Stimulated activated CD8-positive, alpha-beta memory T cell treated with anti-CD3 and anti-CD28 coated beads, Interleukin-12 subunit alpha, Interleukin-12 subunit beta, amount 100 ng/mL, for 4 hours (primary cell): Measurements from ENCODE around the gene ARRB1.

Source experiments
- DNase-seq: peaks from one replicate; pipeline ENCODE4 v3.0.0-alpha.2; 2020; ENCODE audit warnings: low read depth

The ARRB1 gene

GRCh38 chr11:75246671-75247350 is 104.7 kb downstream of the ARRB1 start:
- DNase-seq = no peak

DNA sequence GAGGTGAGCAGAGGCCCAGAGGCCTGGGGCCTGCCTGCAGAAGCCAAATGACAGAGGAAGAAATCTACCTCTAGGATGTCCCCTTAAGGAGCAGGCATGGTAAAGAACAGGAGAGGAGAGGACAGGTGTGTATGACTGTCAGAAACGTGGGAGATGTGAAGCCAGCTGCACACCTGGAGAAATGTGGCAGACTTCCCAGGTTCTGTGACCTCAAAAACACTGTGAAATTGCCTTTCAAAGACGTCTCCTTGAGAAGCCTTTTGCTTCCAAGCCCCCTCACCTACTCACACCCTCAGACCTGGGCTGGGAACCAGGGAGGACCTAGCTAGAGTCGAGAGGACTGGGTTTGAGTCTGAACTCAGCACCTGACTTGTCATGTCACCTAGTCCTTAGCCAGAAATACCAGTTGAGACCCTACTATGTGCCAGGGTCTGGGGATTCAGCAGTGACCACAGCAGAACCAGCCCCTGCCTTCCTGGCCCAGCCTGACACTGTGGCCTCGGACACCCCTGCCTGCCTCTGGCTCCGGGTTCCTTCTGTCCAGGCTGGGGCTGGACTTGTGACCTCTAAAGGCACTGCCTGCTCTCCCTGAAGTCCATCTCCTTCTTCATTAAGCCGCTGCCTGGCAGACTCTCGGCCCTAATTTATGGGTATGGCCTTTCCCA is 105.3 kb downstream of the ARRB1 start:
- DNase-seq = no peak

DNA sequence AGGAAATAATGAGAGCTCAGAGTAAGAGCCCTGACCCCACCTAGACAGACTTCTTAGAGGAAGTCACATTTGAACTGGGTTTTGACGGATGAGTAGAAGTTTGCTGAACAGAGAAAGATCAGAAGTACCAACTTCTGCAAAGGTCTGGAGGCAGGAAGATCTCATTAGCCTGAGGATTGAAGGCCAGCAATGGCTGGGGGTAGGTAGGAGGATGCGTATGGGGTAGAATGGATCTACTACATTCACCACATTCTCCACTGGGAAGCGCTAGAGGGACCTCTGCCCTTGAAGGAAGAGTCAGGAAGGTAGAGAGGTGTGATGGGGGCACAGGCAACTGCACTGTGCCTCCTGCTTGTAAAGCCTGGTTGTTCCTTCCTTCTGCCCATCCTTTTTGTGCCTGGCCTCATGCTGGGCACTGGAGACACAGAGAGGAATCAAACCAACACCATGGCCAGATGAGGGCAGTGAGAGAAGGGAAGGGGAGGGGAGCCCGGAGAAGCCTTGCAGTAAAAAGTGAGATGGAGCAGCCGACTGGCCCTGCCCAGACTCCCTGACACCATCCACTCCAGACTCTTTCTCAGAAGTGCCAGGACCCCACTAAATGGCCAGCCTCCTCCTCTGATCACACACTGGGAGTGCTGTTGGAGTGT is 106.0 kb downstream of the ARRB1 start:
- DNase-seq = no peak

DNA sequence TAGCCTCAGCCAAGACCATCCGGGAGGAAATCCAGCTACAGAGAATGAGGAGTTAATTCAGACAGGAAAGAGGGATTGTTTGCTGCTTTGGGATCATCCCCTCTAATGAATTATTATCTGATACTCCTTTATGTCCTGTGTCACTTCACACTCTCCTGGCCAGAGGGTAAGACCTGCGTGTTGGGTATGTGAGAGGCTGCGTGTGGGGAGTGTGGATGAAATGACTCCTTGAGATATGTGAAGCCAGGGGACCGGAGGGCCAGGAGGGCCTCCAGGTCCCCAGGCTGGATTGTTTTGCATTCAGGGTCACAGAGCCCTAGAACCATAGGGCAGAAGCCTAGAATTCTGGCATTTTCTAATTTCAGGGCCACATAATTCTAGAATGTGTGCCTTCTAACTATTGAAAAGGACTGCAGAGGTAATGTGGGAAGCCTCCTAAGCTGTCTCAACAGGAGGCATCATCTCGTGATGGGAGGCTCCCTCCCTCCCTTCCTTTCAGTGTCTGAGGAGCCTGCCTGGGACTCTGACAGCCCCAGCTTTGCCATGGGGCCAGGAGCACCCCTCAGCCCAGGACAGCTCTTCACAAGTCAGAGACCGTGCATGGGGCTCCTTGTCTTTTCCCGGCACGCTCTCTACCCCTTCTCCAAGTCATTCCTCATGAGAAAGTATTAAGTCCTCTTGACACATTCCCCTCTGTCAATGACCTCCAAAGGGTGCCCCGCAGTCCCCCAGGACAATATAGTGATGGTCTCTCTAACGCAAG is 107.2 kb downstream of the ARRB1 start:
- no peak for DNase-seq

DNA sequence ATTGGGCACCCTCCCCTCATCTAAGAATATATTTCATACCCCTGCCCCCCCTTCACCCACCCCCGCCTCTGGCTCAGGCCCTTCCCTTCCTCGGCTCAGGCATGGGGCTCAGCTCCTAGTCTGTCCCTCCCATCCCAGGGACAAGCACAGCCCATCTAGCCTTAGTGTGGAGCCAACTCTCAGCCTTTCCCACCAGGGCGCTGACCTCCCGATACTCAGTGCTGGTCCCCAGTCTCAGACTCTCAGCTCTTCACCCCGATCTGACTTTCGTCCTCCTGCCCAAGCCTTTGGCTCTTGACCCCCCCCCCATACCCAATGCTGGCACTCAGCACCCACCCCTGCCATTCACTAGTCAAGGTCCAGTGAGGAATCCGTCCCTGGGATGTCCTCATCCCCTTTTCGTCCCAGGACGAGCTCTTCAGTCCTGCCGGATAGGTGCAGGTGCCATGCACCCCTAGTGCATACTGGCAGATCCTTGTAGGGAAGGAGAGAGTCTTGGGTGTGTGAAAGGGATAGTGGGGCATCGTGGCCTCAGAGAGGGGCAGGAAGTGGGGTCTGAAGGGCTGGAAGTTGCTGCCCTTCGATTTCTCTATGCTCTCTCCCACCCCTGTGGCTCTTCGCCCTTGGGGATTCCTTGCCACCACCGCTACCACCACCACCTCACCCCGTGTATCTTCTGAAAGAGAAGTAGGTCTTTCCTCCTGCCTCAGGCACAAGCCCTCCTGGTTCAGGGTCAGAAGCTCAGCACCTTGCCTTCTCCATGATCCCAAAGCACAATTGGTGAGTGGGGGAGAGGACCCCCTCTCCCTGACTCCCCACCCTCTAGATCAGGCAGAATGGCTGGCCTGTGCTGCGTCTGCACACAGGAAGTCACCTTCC is 108.5 kb downstream of the ARRB1 start:
- no peak for DNase-seq

GRCh38 chr11:75241906-75242644 is 109.4 kb downstream of the ARRB1 start:
- no peak for DNase-seq

GRCh38 chr11:75241036-75241905 is 110.2 kb downstream of the ARRB1 start:
- DNase-seq = peak; percentile 78

DNA sequence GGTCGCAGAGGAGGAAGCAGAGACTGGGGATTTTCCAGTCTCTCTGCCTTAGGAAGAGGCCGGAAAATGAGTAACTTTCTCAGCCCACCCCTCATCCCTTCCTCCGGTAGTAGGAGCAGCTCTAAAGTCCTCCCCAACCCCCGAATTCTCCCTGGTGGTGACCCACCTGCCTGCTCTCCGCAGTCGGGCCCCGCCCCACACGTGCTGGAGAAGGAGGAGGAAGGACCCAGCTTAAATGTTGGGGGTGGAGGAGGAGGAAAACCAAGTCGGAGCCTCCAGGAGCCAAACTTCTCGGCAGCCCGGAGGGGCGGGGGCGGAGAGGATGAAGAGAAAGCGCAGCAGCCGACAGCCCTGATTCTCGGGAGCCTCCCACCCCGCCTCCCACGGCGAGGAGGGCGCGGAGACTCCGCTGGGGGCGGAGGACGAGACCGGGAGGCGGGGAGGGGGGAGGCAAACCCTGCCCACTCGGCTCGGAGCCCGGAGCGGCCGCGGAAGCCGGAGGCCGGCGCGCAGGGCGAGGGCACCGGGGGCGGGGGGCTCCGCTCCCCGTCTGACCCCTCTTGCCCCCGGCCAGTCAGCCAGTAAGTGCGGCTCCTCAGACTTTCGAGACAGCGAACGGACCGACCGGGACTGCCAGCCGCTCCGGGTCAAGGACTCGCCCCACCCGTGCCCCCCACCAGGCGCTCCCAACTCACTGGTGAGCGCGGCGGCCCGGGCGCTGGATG is 111.0 kb downstream of the ARRB1 start, which contains the start of gene TPBGL:
TPBGL (plus strand) TSS at position 464 of the 725 bp plus-strand sequence. CDS start 276 bp downstream, outside the sequence.
- peak; percentile 20 for DNase-seq

DNA sequence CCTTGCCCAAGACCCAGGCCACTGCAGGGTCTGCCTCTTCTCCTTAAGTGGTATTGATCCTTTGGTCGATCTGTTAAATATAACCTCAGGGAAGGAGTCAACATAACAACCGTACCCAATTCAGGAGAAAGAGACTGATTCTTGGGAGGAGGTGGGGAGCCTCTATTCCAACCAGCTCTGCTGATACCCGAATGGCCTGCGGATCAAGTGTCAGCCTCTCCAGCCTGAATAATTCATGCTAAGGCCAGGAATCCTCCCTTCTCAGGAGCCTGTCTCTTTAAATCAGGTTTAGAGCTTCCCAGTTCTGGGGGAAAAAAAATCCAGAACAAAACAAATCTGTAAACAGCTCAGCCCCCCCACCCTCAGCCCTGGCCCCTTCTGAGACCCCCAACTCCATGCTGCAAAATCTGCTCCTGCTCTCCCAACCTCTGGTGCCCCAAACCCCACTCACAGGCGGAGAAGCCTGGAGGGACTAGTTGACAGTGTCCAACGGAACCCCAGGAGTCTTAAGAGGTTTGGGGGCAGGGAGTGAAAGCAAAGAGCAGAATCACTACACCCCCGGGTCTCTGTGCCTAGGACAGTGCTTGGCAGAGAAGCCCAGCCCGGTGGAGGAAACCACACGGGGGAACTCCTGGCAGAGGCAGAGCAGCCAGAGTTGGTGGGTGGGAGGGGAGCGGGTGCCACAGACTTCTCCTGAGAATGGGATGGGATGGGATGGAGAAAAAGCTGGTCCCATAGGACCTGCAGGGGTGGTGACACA is 111.8 kb downstream of the ARRB1 start:
- no peak for DNase-seq

GRCh38 chr11:75238595-75239440 is 112.6 kb downstream of the ARRB1 start:
- no peak for DNase-seq

DNA sequence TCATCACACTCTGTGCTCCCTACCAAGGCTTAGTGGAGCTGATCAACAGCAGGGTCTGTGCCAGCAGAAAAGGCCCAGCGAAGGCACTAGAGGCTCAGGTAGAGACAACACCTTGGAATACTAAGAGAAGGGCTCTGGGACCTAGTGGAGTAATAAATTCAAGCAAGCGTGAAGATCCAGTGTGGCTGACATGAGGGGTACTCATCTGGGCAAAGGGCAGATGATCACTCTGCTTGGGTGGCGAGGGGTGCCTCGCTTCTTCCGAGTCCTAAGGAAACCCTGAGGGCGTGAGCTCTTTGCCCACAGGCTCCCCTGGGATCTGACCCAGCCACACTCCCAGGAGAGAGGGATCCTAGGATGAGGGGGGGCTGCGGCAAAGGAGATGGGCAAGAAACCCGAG is 114.4 kb downstream of the ARRB1 start:
- no peak for DNase-seq

DNA sequence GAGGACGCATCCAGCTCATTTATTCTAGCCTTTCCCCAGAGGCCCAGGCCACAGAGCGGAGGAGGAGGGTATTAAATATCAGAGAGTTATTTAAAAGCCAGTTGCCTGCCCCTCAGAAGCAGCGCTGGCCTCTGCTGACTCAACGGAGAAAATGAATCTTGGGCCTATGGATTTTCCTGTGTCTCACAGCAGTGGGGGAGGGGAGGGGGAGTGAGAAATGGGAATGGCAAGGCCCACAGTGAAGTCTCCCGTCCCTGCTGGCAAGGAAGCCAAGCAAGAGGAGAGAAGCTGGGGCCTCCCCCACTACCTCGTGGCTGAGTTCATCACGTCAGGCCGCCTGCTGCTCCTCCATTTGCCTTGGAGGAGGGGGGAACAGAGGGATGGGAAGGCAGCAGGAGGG is 115.4 kb downstream of the ARRB1 start:
- DNase-seq = no peak

- DNase-seq = no peak
These were observed 117.7 kb downstream of the ARRB1 start for GRCh38 chr11:75233754-75234172.

DNA sequence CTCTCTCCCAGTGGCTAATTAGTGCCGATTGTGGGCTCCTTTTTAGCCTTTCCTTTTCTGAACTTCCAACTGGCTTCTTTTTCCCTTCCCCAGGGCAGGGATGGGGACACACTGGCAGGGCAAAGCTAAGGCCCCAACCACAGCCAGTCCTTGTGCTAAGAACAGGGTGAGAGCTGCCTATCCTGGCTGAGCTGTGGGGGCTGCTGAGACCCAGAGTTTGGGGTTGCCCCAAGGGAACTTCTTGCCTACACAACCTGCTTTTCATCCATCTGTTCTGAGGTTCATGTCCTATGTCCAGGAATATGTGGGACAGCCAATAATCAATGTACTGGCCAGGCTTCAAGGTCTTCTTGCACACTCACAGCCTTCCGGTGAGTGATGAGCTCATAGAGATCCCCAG is 120.8 kb downstream of the ARRB1 start:
- DNase-seq = no peak

- no peak for DNase-seq
These were observed 122.0 kb downstream of the ARRB1 start for GRCh38 chr11:75229466-75229865.

DNA sequence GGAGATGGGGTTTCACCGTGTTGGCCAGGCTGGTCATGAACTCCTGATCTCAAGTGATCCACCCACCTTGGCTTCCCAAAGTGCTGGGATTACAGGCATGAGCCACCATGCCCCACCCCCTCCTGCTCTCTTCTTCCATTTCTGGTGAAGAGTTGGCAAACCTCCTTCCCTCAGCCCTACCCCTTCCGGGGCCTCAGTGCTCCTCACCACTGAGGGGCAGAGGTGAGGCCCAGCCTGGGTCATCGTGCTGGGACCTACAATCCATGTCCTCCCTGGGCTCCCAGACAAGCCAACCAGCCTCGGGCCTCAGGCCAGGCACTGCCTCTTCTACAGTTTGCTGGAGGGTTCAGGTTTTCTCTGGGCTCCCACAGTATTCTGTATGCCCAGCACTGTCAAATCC is 125.7 kb downstream of the ARRB1 start:
- no peak for DNase-seq

DNA sequence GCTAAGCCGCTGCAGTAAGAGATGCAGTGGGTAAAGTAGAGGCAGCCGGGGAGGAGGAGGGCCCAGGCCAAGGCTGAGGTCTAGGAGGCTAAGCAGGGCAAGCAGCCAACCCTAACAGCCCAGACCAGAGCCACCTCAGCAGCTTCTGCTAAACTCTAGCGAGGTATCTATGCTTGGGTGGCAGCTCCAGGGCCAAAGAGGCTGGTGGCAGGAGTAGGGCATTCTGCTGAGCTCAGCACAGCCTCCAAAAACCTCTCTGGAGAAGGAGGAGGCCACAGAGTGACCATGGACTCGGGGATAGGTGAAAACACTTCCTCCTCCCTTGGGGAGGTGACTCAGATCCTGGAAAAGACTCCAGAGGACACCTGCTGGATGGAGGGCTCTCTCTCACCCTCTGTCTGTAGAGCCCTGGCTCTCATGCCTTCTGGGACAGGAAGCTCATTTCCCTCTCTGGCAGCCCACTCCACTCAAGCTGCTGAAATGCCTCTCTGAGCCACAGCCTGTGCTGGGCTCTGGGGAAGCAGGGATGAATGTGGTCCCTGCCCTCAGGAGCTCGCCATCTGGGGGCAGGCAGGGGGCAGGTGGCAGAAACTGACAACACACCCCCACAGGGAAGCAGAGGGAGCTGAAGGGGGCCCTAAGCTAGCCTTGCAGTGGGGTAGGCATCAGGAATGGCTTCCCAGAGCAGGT is 127.4 kb downstream of the ARRB1 start:
- no peak for DNase-seq
